ENCODE measurements around the gene KCNT2. TPM values are rescaled to one million over a fixed set of nuclear protein-coding genes. Genes with fewer than 3 reads are reported as not detected.

The KCNT2 gene
- total RNA-seq, 3 donors from 2014 or later, result 0.49 to 2.3 (median 0.60) TPM

DNA sequence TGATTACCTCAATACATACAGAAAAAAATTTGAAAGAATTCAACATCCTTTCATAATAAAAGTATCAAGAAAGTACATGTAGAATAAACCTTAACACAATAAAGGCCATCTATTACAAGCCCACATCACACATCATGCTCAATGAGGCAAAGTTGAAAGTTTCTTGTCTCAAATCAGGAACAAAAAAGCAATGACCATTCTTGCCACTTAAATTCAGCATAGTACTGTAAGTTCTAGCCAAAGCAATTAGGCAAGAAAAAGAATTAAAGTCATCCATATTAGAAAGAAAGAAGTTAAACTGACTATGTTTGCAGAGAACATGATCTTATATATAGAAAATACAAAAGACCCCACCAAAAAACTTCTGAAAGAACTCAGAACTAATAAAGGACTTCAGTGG lies 44.5 kb downstream of the KCNT2 start:
- no peak for ATAC-seq
- intact Hi-C loops (cut with DNase I, micrococcal nuclease), result no loop called here
- DNase-seq, result no peak
- Histone ChIP-seq H3K4me3 (no peak overlapping the region), H3K36me3 (ENCODE audit: low read depth) (no peaks in the 10 kb centered on the region), H3K4me1 (ENCODE audit: low read depth) (no peaks in the 10 kb centered on the region), H3K9me3 (peaks cover 16% of the 10 kb centered on the region)
- TF ChIP-seq, protein P1, sequence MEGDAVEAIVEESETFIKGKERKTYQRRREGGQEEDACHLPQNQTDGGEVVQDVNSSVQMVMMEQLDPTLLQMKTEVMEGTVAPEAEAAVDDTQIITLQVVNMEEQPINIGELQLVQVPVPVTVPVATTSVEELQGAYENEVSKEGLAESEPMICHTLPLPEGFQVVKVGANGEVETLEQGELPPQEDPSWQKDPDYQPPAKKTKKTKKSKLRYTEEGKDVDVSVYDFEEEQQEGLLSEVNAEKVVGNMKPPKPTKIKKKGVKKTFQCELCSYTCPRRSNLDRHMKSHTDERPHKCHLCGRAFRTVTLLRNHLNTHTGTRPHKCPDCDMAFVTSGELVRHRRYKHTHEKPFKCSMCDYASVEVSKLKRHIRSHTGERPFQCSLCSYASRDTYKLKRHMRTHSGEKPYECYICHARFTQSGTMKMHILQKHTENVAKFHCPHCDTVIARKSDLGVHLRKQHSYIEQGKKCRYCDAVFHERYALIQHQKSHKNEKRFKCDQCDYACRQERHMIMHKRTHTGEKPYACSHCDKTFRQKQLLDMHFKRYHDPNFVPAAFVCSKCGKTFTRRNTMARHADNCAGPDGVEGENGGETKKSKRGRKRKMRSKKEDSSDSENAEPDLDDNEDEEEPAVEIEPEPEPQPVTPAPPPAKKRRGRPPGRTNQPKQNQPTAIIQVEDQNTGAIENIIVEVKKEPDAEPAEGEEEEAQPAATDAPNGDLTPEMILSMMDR (IDR thresholded peaks at IDR 0.05), result no peak

DNA sequence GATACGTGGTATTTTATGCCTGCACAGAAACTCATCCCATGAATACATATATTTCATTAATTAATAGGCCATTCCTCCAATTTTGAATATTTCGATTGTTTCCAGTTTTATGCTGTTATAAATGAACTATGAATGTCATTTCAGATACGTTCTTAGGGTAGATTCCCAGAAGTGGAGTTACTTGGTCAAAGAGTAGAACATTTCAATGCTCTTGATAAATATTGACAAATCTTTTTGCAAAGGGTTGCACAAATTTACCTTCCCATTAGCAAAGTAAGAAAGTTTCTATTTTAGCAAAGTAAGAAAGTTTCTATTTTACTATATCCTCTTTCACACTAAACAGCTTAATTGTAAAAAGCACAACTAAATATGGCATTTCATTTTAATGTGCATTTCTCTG lies 48.9 kb downstream of the KCNT2 start:
- no peak for ATAC-seq
- H3K36me3 ChIP-seq (ENCODE audit: low read depth), result no peaks in the 10 kb centered on the region
- TF ChIP-seq, protein P1 (IDR thresholded peaks at IDR 0.05), result no peak

DNA sequence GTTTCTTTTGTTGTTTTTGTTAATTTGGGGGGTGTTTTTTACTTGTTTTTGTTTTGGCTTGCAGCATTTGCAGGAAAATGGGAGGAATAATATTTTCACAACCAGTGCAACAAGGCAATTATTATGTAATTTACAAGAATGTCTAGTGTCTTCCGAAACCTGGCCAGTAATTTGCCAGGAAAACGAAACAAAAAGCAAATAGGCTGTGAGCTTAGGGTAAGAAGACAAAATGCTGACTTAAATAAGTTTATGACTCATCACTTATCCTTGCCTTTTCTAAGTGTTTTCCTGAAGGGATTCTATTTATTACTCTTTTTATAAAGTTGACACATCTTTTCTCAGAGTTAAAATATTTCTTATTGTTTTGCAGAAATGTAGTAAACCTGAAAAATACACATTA lies 49.8 kb downstream of the KCNT2 start:
- ATAC-seq, result no peak
- H3K4me3 ChIP-seq, result no peak overlapping the region

More for the DNA sequence above, 48.9 kb downstream of the KCNT2 start:
- H3K4me1 ChIP-seq (ENCODE audit: low read depth), result no peaks in the 10 kb centered on the region
- H3K4me3 ChIP-seq, result no peak overlapping the region
- intact Hi-C loops (cut with DNase I, micrococcal nuclease), result no loop called here
- no peak for DNase-seq
- peaks cover 8% of the 10 kb centered on the region for H3K9me3 ChIP-seq

DNA sequence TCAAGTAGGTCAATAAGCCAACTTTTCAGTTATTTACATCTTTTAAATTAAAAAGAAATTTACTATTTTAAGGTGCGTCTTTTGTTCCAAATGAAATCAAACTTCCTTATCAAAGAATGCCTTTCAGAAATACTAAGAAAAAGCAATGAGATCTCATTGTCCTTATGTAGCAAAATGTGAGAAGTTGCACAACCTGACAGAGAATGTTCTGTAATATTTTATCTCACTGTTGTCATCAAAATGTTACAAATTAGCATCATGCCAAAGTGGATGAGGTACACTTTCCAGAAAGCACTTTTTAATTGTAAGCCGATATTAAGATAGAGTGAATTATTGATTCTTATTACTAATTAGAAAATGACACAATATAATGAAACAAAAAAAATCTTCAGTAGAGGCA lies 50.4 kb downstream of the KCNT2 start:
- ATAC-seq, result no peak
- H3K4me3 ChIP-seq, result no peak overlapping the region

More for the DNA sequence above, 49.8 kb downstream of the KCNT2 start:
- no peaks in the 10 kb centered on the region for H3K9me3 ChIP-seq
- intact Hi-C loops (cut with DNase I, micrococcal nuclease), result no loop called here
- DNase-seq, result no peak
- H3K4me1 ChIP-seq (ENCODE audit: low read depth), result no peaks in the 10 kb centered on the region
- TF ChIP-seq, protein P1 (IDR thresholded peaks at IDR 0.05), result no peak
- no peaks in the 10 kb centered on the region for H3K36me3 ChIP-seq (ENCODE audit: low read depth)

DNA sequence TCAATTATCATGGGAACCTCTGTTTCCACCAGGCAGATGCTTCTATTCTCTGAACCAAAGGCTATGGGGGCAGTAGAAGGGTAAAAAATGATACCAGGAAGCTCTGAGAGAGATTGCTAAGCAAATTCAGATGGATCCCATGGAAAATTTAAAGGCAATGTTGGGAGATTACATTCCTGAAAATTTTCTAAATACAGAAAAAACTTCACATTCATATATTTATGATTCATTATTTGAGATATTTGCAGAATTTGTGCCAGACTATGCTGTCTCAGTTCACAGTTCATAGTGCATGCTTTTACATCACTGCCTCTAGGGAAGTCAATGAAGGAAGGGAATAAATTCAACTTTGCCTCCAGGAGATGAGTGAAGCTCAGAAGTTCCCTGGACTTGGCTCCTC lies 57.5 kb downstream of the KCNT2 start:
- Histone ChIP-seq H3K4me3 (no peak overlapping the region), H3K9me3 (no peaks in the 10 kb centered on the region), H3K36me3 (ENCODE audit: low read depth) (no peaks in the 10 kb centered on the region), H3K4me1 (ENCODE audit: low read depth) (no peaks in the 10 kb centered on the region)
- intact Hi-C loops (cut with DNase I, micrococcal nuclease), result no loop called here
- DNase-seq (no peak), ATAC-seq (no peak)
- TF ChIP-seq, protein P1 (IDR thresholded peaks at IDR 0.05), result no peak

More for the DNA sequence above, 50.4 kb downstream of the KCNT2 start:
- intact Hi-C loops (cut with DNase I, micrococcal nuclease), result no loop called here
- Histone ChIP-seq H3K4me1 (ENCODE audit: low read depth) (no peaks in the 10 kb centered on the region), H3K36me3 (ENCODE audit: low read depth) (no peaks in the 10 kb centered on the region), H3K9me3 (no peaks in the 10 kb centered on the region)
- DNase-seq, result no peak
- TF ChIP-seq, protein P1 (IDR thresholded peaks at IDR 0.05), result no peak

Data from mucosa of descending colon (tissue), 3 donors.